GM23248 (cell line): ENCODE measurements around the gene CYTH2.

Experiments
- EZH2 ChIP-seq: fragments of 200-600 bp; sonication (generic); IDR thresholded peaks from 2 replicates; pipeline ENCODE4 v1.6.1; 2018; ENCODE audit warnings: antibody characterized with exemption, mild to moderate bottlenecking; ENCODE audit not compliant: insufficient read depth, poor library complexity, severe bottlenecking
- EZH2phosphoT487 ChIP-seq: fragments of 200-600 bp; sonication (generic); IDR thresholded peaks from 2 replicates; pipeline ENCODE4 v1.6.1; 2018; ENCODE audit warnings: antibody characterized with exemption, moderate library complexity, mild to moderate bottlenecking, low read depth; ENCODE audit not compliant: insufficient read depth

DNA sequence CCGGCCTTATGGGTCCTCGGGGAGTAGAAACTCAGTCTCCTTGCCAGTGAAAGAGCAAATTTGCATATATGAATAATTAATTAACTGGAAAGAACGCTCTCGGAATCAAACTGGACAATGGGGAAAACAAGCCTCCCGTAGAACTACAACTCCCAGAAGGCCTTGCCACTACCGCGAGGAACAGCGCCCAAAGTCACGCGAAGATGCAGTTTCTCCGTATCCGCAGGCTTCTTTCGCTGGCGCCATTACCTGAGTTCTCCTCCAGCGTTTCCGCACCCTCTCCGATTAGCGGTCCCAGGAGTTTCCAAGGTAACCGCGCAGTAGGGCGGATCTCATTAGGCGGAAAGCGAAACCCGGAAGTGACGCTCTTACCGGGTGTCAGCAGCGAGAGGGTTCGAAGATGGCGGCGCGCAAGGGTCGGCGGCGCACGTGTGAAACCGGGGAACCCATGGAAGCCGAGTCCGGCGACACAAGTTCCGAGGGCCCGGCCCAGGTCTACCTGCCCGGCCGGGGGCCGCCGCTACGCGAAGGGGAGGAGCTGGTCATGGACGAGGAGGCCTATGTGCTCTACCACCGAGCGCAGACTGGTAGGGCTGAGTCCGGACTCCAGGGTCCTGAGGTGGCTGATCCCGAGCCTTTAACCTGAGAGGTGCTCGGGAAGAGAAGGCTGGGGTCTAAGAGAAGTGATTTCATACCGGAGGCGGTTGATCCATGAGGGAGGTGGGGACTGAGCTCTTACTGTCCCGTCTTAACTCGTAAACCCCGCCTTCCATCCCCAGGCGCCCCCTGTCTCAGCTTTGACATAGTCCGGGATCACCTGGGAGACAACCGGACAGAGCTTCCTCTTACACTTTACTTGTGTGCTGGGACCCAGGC lies 23.3 kb upstream of the CYTH2 start, which contains the start of gene GRWD1:
- TF ChIP-seq EZH2 (no peak), EZH2phosphoT487 (no peak)
